Gastrocnemius medialis (tissue), 4 donors: Measurements from ENCODE around the gene CENPN. TPM values are rescaled to one million over a fixed set of nuclear protein-coding genes. Genes with fewer than 3 reads are reported as not detected.

ENCODE experiments used
- ATAC-seq, 2 donors: fragments of 150-250 bp; one replicate each; pipeline ENCODE4 v1.9.1; 2016
- DNase-seq, 2 donors: peaks; one replicate each; pipeline ENCODE4 v3.0.0-alpha.2; 2019
- H3K27ac ChIP-seq, 4 donors: fragments of 200-600 bp; sonication (generic); 1 replicate in 1 of 4; 2 replicates in 3 of 4; pipeline ENCODE4 v1.5.1; 2016 to 2018; ENCODE audit warnings: mild to moderate bottlenecking in 2 of 4, moderate library complexity in 1 of 4
- H3K27me3 ChIP-seq, 3 donors: fragments of 200-600 bp; sonication (generic) in 2 of 3; 1 replicate in 1 of 3; 2 replicates in 2 of 3; pipeline versions ENCODE4 v1.5.1 to v1.6.0; 2016 to 2019; ENCODE audit warnings: mild to moderate bottlenecking in 1 of 3, moderate library complexity in 1 of 3
- H3K36me3 ChIP-seq, 2 donors: fragments of 200-600 bp; sonication (generic) in 1 of 2; one replicate each; pipeline ENCODE4 v1.5.1; 2017 to 2018
- H3K4me1 ChIP-seq, 2 donors: fragments of 200-600 bp; sonication (generic) in 1 of 2; one replicate each; pipeline ENCODE4 v1.5.1; 2016 to 2017; ENCODE audit warnings: mild to moderate bottlenecking in 2 of 2
- H3K4me3 ChIP-seq, 4 donors: fragments of 200-600 bp; sonication (generic) in 3 of 4; 1 replicate in 1 of 4; 2 replicates in 3 of 4; pipeline ENCODE4 v1.5.1; 2016 to 2019; ENCODE audit warnings: mild to moderate bottlenecking in 2 of 4
- H3K9me3 ChIP-seq, 3 donors: fragments of 200-600 bp; sonication (generic) in 2 of 3; 1 replicate in 1 of 3; 2 replicates in 2 of 3; pipeline ENCODE4 v1.5.1; 2016 to 2019
- POLR2A ChIP-seq, 2 donors: fragments of 450-650 bp; IDR thresholded peaks; one replicate each; pipeline ENCODE4 v1.6.1; 2017; ENCODE audit warnings: antibody characterized with exemption in 2 of 2, mild to moderate bottlenecking in 2 of 2, moderate library complexity in 2 of 2
- in situ Hi-C, 4 donors: fragments of 200-750 bp; cut with MboI; loops; one replicate each; pipeline versions ENCODE4 v1.15.0 to v1.8.0; 2017; ENCODE audit warnings: low sequenced_read_pairs in 4 of 4
- intact Hi-C: fragments of 100-400 bp; cut with DNase I; formaldehyde crosslinking; loops from one replicate; pipeline ENCODE4 v1.15.1; 2023; ENCODE audit warnings: low total_unique reads
- total RNA-seq, 4 donors: library from RNA; depleted of rRNA; stranded (reverse); fragments of >200 nt; gene quantifications; one replicate each; pipeline versions ENCODE4 v1.1.0 to v1.2.3, GENCODE V29; 2016
- TF ChIP-seq, protein P1 (sequence below), 5 experiments: fragments of 450-650 bp in 3 of 5; fragments of 200-600 bp in 2 of 5; sonication (generic) in 2 of 5; IDR thresholded peaks in 4 of 5; conservative IDR thresholded peaks in 1 of 5; 1 replicate in 4 of 5; 2 replicates in 1 of 5; pipeline ENCODE4 v1.5.1; 2016 to 2019; ENCODE audit warnings: antibody characterized with exemption in 5 of 5, mild to moderate bottlenecking in 3 of 5, moderate library complexity in 3 of 5

CENPN gene
- total RNA-seq, 4 donors from 2014 or later = 5.2 to 10.9 (median 7.5) TPM

DNA sequence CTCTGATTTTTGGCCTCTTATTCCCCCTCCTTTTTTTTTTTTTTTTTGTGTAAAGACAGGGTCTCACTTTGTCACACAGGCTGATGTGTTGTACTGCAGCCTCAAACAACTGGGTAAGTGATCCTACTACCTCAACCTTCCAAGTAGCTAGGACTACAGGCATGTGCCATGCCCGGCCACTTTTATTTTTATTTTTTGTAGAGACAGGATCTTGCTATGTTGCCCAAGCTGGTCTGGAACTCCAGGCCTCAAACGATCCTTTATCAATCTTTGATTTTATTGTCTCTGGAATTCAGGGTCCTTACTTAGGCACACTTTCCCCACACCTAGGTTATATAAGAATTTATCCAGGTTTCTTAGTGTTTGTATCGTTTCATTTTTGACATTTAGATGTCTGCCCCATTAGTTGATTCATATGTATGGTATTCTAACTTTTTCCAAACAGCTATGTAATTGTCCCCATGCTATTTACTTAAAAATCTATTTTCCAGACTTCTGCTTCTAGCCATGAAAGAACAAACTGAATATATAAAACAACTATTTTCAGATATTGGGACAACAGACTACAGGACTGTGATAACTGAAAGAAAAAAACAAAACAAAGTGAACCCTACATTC lies 14.2 kb upstream of the CENPN start:
- ATAC-seq = no peak

DNA sequence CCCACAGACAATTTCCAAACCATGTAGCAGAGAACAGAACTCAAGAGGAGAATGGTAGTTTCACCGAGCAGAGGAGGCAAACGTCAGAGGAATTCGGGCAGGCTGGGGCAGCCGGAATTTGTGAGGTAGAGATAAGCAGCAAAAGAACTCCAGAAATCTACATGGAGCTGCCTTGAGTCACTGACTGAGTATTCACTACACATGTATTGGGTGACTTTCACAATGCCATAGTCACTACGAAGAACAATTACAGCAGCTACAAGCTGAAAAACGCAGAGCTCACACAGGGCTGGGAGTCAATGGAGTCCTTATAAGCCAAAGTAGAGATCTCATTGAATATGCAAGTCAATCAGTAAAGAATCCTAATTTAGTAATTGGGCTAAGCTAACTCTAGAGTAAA lies 13.7 kb upstream of the CENPN start:
- ATAC-seq = peak in 1 of 2 donors; percentile 89
- TF ChIP-seq, protein P1, sequence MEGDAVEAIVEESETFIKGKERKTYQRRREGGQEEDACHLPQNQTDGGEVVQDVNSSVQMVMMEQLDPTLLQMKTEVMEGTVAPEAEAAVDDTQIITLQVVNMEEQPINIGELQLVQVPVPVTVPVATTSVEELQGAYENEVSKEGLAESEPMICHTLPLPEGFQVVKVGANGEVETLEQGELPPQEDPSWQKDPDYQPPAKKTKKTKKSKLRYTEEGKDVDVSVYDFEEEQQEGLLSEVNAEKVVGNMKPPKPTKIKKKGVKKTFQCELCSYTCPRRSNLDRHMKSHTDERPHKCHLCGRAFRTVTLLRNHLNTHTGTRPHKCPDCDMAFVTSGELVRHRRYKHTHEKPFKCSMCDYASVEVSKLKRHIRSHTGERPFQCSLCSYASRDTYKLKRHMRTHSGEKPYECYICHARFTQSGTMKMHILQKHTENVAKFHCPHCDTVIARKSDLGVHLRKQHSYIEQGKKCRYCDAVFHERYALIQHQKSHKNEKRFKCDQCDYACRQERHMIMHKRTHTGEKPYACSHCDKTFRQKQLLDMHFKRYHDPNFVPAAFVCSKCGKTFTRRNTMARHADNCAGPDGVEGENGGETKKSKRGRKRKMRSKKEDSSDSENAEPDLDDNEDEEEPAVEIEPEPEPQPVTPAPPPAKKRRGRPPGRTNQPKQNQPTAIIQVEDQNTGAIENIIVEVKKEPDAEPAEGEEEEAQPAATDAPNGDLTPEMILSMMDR (IDR thresholded peaks at IDR 0.05 in 4 of 5, conservative IDR thresholded peaks at IDR 0.05 in 1 of 5) = no peak
- no peak for TF ChIP-seq POLR2A (IDR thresholded peaks at IDR 0.05)
- no peaks in the 10 kb centered on the region for H3K27me3 ChIP-seq
- no peaks in the 10 kb centered on the region for H3K9me3 ChIP-seq
- H3K27ac ChIP-seq = peak overlapping the region in 1 of 4 donors; percentile 7
- peaks cover 4 to 19% of the 10 kb centered on the region in 2 donors for H3K4me1 ChIP-seq
- H3K4me3 ChIP-seq = no peak overlapping the region
- in situ Hi-C loops = no loop called here
- no peaks in the 10 kb centered on the region for H3K36me3 ChIP-seq
- no peak for DNase-seq
- intact Hi-C loops = no loop called here

More for the DNA sequence above, 14.2 kb upstream of the CENPN start:
- Histone ChIP-seq H3K27ac (no peak overlapping the region), H3K9me3 (no peaks in the 10 kb centered on the region), H3K4me1 (peaks cover 4 to 19% of the 10 kb centered on the region in 2 donors), H3K4me3 (no peak overlapping the region), H3K36me3 (no peaks in the 10 kb centered on the region), H3K27me3 (no peaks in the 10 kb centered on the region)
- DNase-seq = no peak
- intact Hi-C loops (no loop called here), in situ Hi-C loops (no loop called here)
- TF ChIP-seq POLR2A (IDR thresholded peaks at IDR 0.05) = no peak
- TF ChIP-seq, protein P1 (IDR thresholded peaks at IDR 0.05 in 4 of 5, conservative IDR thresholded peaks at IDR 0.05 in 1 of 5) = no peak

GRCh38 chr16:80993834-80994233 lies 13.2 kb upstream of the CENPN start:
- no peaks in the 10 kb centered on the region for H3K27me3 ChIP-seq
- H3K36me3 ChIP-seq = no peaks in the 10 kb centered on the region
- H3K9me3 ChIP-seq = no peaks in the 10 kb centered on the region
- intact Hi-C loops = no loop called here
- H3K27ac ChIP-seq = peak overlapping the region in 1 of 4 donors; percentile 7
- no peak for DNase-seq
- ATAC-seq = no peak
- no peak overlapping the region for H3K4me3 ChIP-seq
- no peak for TF ChIP-seq POLR2A (IDR thresholded peaks at IDR 0.05)
- TF ChIP-seq, protein P1 (IDR thresholded peaks at IDR 0.05 in 4 of 5, conservative IDR thresholded peaks at IDR 0.05 in 1 of 5) = no peak
- H3K4me1 ChIP-seq = peaks cover 4 to 19% of the 10 kb centered on the region in 2 donors
- in situ Hi-C loops = no loop called here

DNA sequence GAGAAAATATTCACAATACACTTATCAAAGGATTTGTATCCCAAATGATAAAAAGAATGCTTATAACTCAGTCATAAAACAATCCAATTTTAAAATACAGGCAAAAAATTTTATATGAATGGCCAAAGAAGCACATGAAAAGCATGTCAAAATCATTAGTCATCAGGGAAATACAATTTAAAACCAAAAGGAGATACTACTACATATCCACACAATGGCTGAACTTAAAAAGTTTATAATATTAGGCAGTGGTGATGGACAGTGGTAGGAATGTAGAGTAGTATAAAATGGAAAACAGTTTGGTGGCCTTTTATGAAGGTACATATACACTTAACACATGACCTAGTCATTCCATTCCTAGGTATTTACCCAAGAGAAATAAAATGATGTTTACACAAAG lies 12.6 kb upstream of the CENPN start:
- intact Hi-C loops = no loop called here
- no peaks in the 10 kb centered on the region for H3K27me3 ChIP-seq
- TF ChIP-seq POLR2A (IDR thresholded peaks at IDR 0.05) = no peak
- TF ChIP-seq, protein P1 (IDR thresholded peaks at IDR 0.05 in 4 of 5, conservative IDR thresholded peaks at IDR 0.05 in 1 of 5) = no peak
- no peak for ATAC-seq
- in situ Hi-C loops = no loop called here
- H3K27ac ChIP-seq = no peak overlapping the region
- no peaks in the 10 kb centered on the region for H3K36me3 ChIP-seq
- H3K4me1 ChIP-seq = peaks cover 4 to 19% of the 10 kb centered on the region in 2 donors
- DNase-seq = no peak
- H3K4me3 ChIP-seq = no peak overlapping the region
- no peaks in the 10 kb centered on the region for H3K9me3 ChIP-seq
